RWPE1 (cell line): ENCODE measurements around the gene BABAM2.

Experiments
- CTCF ChIA-PET: fragments of 350-600 bp; sonication (Branson Sonifier 250); formaldehyde crosslinking; extraction: SDS; loops from one replicate; lab custom pipeline; 2021; lab: Yijun Ruan, JAX
- POLR2A ChIA-PET: fragments of 400-600 bp; formaldehyde crosslinking; extraction: SDS; loops from one replicate; lab custom pipeline; 2020; ENCODE audit warnings: antibody characterized with exemption; ENCODE audit not compliant: low non-redundant PET; lab: Yijun Ruan, JAX
- DNase-seq: peaks from one replicate; pipeline ENCODE4 v3.0.0; 2012; ENCODE audit warnings: low spot score
- H3K27ac ChIP-seq: fragments of 450-650 bp; 2 replicates; pipeline ENCODE4 v1.5.1; 2017
- TF ChIP-seq, protein P1 (sequence below): fragments of 450-650 bp; conservative IDR thresholded peaks from 2 replicates; pipeline ENCODE4 v1.5.1; 2017; ENCODE audit warnings: low read depth, mild to moderate bottlenecking

Gene BABAM2

DNA sequence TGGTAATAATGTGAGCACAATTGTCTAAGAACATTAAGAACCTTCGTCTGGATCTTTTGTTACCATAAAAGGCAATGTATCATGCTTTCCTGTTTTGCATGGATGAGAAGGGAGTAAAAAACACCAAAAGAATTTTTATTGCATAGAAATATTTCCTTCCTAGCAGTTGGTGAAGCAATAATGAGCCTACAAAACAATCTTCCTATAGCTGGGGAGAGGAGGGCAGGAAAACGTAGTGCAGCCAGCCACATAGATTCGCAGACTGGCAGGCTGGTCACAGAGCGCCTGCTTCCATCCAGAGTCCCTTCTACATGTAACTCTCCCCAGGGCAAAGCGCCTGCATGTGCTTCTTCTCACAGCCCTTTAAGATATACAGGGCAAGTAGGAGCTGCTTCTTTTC is 190.4 kb downstream of the BABAM2 start:
- no peak for DNase-seq
- TF ChIP-seq, protein P1, sequence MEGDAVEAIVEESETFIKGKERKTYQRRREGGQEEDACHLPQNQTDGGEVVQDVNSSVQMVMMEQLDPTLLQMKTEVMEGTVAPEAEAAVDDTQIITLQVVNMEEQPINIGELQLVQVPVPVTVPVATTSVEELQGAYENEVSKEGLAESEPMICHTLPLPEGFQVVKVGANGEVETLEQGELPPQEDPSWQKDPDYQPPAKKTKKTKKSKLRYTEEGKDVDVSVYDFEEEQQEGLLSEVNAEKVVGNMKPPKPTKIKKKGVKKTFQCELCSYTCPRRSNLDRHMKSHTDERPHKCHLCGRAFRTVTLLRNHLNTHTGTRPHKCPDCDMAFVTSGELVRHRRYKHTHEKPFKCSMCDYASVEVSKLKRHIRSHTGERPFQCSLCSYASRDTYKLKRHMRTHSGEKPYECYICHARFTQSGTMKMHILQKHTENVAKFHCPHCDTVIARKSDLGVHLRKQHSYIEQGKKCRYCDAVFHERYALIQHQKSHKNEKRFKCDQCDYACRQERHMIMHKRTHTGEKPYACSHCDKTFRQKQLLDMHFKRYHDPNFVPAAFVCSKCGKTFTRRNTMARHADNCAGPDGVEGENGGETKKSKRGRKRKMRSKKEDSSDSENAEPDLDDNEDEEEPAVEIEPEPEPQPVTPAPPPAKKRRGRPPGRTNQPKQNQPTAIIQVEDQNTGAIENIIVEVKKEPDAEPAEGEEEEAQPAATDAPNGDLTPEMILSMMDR = no peak
- ChIA-PET POLR2A (no interaction called here), CTCF (interaction anchor here (0.6 kb wide), 1 partner anchor 703 kb away, joined by 4 read pairs; no protein-coding TSS in a partner anchor)
- H3K27ac ChIP-seq = no peak overlapping the region

DNA sequence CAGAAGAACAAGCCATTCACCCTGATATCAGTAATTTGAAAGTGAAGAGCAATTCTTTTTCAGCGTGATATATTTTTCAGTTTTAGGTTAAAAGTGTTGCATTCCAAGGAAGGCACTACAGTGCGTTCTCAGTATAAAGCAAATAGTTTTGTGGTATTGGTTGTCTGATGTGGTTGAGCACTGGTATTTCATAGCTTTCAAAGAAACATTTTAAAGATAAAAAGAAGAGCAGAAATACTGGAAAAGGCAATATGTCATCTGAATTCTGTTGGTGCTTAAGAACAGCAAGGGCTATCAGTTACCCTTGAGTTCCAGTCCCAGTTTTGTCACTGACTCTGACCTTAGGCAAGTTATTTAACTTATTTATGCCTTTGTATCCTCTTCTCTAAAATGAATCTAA is 191.6 kb downstream of the BABAM2 start:
- CTCF ChIA-PET = no interaction called here
- H3K27ac ChIP-seq = no peak overlapping the region
- no peak for DNase-seq
- TF ChIP-seq, protein P1 = no peak
- POLR2A ChIA-PET = no interaction called here

DNA sequence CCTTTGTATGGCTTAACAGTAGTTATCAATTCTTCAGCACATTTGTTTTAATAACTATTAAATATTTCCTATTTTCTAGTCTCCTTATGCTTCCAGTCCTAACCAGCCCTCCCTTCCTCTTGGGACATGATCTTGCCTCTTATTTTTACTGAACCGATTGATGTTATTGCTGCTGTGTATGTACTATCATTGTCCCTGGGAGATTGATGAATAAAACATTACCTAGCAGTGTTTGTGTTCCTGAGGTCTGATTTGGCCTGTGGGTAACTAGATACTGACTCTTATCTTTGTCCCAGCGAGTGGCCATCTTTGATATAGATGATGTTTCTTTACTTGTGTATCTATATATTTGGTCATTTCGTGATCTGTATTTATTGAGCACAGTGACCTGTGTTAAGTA is 192.9 kb downstream of the BABAM2 start:
- TF ChIP-seq, protein P1 = no peak
- CTCF ChIA-PET = no interaction called here

DNA sequence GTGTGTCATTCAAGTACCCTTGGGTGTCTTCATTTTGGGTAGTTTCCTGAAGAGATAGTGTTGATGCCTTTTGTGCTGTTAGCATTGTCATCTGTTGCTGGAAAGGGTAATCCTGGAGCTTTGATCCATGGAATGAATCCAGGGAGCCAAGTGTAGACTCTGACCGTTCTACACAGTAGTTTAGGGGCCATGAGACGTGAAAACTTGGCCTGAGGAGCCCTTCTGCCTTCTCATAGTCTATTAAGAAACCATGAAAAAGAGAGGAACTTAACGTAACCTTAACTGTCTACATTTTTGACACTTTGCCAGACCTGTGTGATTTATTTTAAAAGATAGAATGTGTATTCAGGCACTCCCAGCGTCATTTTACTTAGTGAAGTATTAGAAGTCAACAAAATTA is 194.0 kb downstream of the BABAM2 start:
- no peak overlapping the region for H3K27ac ChIP-seq
- CTCF ChIA-PET = no interaction called here
- DNase-seq = no peak

More for the DNA sequence above, 192.9 kb downstream of the BABAM2 start:
- POLR2A ChIA-PET = no interaction called here
- H3K27ac ChIP-seq = no peak overlapping the region
- DNase-seq = no peak

DNA sequence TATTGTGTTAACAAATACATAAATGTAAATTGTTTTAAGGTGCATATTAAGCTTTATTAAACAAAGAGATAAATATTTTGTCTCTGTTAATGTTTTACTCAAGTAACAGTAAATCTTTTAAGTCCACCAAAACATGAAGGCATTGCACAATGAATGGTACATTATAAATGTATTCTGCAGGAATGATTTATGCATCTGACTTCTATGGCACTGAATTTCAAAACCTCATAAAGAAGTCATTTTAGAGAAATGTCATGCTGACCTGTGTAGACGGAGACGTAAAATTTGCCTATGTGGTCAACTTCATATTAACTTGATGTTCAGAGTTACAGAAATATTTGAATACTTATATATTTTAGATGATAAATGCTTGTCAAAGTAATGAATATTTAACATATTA is 194.7 kb downstream of the BABAM2 start:
- no peak for DNase-seq
- POLR2A ChIA-PET = no interaction called here
- TF ChIP-seq, protein P1 = no peak
- H3K27ac ChIP-seq = no peak overlapping the region
- CTCF ChIA-PET = no interaction called here

More for the DNA sequence above, 194.0 kb downstream of the BABAM2 start:
- POLR2A ChIA-PET = no interaction called here
- TF ChIP-seq, protein P1 = no peak

DNA sequence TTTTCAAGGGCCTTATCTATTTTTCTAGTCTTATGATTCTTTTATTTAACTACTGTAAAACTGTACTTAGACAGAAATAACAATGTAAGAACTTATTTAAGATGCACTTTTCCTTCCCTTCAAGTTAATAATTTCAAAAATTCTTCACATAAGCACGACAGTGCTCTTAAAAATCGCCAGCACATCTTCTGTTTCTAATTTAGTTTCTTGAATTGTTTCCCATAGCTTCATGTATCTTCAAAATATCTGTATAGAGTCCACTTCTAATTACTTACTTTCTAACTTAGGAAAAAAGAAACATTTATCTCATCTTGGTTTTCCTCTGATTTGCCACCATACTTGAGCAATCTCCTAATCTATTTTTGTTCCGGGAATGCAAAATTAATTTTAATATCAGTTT is 196.1 kb downstream of the BABAM2 start:
- TF ChIP-seq, protein P1 = no peak
- no peak overlapping the region for H3K27ac ChIP-seq
- CTCF ChIA-PET = no interaction called here
- DNase-seq = no peak
- POLR2A ChIA-PET = no interaction called here
